Epithelial cell of prostate (primary cell): ENCODE results near the gene APRT.

Source experiments
- DNase-seq: peaks from one replicate; pipeline ENCODE4 v3.0.0-alpha.2; 2011; ENCODE audit warnings: low read depth, low spot score
- H3K27ac ChIP-seq: fragments of 450-650 bp; 2 replicates; pipeline ENCODE4 v1.5.1; 2017; ENCODE audit warnings: mild to moderate bottlenecking

APRT gene

DNA sequence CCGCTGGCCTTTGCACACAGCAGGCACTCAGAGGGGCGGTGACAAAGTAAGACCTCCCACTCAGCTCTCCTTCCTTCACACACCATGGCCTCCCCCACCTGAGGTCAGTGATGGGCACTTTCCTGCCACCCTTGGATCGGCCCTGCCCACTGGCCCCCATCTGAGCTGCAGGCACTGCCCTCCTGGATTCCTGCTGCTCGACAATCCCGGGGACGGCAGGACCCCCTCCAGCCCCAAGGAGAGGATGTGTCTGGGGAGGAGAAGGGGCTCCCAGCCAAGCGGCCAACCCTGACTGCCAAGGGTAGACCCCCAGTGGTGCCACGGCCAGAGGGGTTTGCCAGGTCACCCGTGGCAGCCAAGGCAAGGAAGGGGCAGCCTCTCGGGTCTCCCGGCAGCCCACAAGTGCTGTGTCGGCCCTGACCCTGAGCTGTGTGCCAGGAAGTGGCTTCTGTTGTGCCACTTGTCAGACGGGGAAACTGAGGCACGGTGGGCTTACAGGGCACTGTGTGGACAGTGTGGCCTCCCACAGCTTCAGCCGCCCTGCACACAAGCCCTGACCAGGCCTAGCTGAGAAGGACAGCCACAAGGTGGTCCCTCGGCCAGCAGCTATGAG, 49.4 kb downstream of the APRT start:
- DNase-seq: no peak
- H3K27ac ChIP-seq: no peak overlapping the region

GRCh38 chr16:88761830-88762229, 49.9 kb downstream of the APRT start:
- H3K27ac ChIP-seq: no peak overlapping the region
- no peak for DNase-seq

GRCh38 chr16:88761143-88761534, 50.6 kb downstream of the APRT start:
- no peak overlapping the region for H3K27ac ChIP-seq
- no peak for DNase-seq

- no peak for DNase-seq
- H3K27ac ChIP-seq: no peak overlapping the region
Observed at GRCh38 chr16:88760424-88761142, 51.1 kb downstream of the APRT start.

DNA sequence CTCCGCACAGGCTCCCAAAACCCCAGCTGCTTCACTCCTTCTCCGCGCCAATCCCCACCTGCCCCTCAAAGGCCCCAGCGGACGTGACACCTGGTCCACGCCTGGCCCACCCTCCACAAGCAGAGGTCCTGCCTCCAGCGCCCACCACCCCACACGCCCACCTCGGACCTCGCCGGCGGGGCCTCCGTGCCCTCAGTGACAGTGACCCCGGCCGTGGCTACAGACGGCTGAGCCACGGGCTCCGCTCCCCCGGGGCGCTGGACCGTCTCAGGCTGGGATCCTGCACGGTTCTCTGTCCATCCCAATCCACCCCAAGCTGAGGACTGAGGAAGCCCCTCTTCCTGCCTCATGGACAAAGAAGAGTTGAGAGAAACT, 51.8 kb downstream of the APRT start:
- no peak overlapping the region for H3K27ac ChIP-seq
- no peak for DNase-seq
